SHP77 (cell line): ENCODE data around the gene SMO.
A peak's percentile ranks its signal among the peaks of the same experiment; 100 is the strongest.

Source experiments
- DNase-seq, 2 experiments: peaks; one replicate each; lab custom pipeline; 2025; lab: John Stamatoyannopoulos, UW

SMO gene

GRCh38 chr7:129188372-129188891 is at the start of gene SMO:
TSS of gene SMO (plus strand) at chr7:129188633. CDS start at chr7:129189152, 519 bp downstream.
- DNase-seq, result no peak

GRCh38 chr7:129143724-129144094 is 44.7 kb upstream of the SMO start:
- DNase-seq, result no peak

- DNase-seq, result peak; percentile 73 to 86
Measured at GRCh38 chr7:129144095-129144833, 44.2 kb upstream of the SMO start, which contains the start of gene TSPAN33. TSS of gene TSPAN33 (plus strand) at chr7:129144707. CDS start at chr7:129144981, 274 bp downstream.

GRCh38 chr7:129144834-129145668 is 43.4 kb upstream of the SMO start:
- no peak for DNase-seq

DNA sequence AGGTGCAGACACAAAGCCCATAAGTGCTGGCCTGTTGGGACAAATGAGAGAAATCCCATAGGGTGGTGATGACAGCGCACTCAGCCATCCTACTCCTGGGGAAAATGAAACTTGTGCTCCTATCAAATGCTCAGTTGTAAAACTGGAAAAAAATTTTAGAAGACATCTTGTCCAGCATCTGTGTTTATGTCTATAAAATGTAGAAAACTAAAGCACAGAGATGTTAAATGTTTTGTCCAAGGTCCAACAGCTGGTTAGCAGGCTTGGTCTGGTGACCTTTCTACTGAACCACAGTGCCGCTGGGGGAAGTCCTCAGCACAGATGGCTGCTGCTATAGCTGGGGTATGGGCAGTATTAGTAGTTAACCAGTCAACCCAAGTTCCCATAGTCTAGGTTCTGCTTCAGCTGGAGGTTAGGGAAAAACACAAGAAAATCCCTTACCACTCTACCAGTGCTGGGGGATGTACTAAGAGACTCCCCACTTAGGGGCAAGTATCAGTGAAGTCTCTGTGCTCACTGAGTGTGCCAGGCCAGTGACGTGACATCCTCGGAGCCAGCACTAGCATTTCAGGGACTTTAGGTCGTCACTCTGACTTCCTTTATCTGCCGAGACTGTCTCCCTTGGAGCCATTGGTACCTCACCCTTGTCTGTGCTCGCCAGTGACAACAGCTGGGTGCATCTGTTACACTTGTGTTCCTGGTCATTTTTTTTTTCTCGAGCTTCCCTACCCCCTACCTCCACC is 42.0 kb upstream of the SMO start:
- no peak for DNase-seq

DNA sequence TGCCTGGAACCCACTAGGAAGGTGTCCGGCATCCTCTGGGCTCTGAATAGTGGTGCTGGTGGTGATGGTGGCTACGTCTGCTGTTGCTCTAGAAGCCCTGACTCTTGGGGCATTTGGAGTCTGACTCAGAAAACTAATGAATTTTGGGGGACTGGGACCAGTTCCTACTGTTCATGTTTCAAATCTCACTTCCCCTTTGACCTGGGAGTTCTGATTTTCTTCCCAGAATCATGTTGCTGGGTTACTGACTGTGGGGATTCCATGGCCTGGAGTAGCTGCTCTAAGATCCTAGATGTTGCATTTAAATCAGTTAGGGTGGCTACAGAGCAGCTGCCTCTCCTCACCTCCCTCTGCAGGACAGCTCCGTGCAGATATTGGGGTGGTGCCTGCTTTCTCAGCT is 40.7 kb upstream of the SMO start:
- DNase-seq, result no peak

DNA sequence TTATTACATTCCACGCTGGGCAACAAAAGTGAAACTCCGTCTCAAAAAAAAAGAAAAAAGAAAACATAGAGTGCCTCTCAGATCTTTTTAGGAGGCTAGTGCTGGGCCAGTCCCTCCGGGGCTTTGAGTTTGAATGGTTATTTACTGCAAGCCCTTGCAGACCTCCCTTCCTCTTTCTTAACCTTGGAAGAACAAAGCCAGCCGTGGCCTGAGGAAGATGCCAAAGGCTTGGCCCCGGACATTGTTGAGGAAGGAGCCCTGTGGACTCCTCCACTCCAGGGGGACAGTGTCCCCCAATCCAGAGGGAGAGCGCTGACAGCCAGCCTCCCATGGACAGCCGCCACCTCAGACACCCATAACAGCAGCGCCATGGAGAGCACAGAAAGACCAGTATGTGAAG is 38.9 kb upstream of the SMO start:
- no peak for DNase-seq

DNA sequence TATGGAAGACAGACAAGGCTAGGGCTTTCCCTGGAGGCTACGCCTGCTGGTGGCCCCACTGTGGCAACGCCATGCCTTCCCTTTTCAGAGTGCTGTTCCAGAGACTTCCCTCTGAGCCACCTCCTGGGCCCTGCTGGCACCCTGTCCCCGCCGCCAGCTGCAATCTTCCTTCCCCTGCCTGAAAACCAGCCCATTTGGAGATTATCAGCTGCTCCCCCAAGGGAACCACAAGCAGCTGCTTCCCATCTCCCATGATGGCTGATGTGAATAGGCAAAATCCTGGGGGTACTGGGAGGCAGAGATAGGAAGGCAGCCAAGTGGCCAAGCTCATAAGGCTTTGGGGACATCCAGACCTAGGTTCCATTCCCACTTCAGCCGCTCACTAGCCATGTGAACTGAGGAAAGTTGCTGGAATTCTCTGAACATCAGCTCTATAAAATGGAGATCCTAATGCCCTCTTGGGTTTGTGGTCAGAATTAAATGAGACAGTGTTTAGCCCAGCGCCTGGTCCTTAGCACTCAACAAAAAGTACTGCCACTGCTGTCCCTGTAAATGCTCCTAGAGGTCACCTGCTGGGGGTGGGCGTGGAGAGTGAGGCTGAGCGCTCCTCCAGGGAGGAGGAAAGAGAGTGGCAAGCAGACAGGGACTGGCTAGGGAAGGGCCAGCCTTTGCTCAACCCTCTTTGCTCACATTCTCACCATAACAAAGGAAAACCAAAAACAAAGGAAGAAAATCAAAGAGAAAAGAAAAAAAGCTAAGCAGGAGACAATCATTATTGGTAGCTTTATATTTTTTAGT is 38.0 kb upstream of the SMO start:
- DNase-seq, result no peak

DNA sequence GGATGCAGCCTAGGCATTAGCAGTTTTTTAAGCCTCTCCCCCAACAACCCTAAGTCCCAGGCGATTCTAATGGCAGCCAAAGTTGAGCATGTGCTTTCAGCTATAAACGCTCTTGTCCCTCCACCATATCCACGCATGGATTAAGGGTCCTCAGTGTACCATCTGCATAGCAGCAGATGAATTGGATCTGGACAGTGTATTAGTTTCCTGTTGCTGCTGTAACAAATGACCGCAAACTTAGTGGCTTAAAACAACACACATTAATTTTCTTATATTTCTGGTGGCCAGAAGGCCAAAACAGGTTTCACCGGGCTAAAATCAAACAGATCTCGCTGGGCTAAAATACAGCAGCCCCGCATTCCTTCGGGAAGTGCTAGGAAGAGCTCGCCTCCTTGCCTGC is 30.8 kb upstream of the SMO start:
- DNase-seq, result no peak

DNA sequence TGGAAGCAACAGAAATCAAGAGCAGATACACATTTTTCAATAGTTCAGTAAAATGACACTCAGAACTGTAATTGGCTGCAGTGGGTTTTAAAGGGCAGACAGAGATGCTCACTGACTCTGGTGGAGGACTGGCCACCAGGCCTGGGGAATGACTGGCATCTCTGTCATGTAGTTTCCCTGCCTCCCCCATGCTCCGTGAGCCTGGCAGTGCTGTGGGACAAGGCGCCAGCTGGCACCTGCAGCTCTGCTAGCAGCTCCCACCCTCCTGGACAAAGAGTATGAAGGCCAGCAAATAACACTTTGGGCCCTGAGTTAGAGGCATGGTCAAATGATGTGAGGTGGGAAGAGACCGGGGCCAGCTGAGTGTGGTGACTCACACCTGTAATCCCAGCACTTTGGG is 28.9 kb upstream of the SMO start:
- DNase-seq, result no peak

GRCh38 chr7:129160161-129160905 is 28.1 kb upstream of the SMO start:
- DNase-seq, result peak; percentile 45 to 55

DNA sequence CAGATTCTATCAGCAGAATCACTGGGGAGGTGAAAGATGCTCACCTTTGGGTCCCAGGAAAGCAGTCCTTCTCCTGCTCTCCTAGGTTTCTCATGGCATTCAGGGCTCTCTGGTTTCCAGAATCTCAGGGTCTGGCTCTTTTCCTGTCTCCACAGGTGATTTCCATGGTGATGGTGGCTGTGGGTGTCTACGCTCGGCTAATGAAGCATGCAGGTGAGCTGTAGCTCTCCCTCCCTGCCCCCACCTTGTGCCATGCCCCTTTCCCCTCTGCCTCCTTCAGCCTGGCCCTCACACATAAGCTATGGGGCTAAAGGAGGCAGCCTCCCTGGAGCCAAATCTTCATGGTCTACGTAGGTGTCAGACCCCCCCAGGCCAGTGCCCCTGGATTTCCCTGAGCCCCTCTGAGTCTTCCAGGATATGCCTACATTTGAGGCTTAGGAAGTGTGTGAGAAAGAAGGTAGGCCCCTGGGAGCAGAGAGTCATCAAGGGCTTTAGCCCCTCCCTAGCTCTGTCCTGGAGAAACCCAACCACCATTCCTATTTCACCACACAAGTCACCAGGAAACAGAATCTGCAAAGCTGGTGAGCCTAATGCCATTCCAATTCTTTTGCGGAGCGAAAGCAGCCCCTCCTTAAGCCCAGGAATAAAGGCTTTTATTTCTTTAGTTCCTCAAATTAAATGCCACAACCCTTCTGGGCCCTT is 26.8 kb upstream of the SMO start:
- no peak for DNase-seq

DNA sequence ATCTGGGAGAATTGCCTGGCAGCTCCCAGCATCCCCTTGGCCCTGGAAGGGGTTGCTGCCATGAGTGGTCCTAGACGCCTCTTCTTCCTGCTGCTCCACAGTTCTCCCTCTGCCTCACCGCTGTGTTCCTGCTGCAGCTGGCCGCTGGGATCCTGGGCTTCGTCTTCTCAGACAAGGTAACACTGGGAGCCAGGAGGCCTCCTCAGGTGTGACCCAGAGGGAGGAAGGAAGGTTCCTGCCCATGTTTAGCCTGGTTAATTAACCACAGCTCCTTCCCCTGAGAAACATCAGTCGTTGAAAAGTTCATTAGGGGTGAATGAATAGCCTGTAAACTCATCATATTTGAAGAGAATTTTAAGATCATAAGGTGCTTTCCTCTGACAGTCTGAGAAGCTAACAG is 25.7 kb upstream of the SMO start:
- no peak for DNase-seq

GRCh38 chr7:129163875-129164544 is 24.4 kb upstream of the SMO start:
- DNase-seq, result peak in 1 of 2 experiments; percentile 10

DNA sequence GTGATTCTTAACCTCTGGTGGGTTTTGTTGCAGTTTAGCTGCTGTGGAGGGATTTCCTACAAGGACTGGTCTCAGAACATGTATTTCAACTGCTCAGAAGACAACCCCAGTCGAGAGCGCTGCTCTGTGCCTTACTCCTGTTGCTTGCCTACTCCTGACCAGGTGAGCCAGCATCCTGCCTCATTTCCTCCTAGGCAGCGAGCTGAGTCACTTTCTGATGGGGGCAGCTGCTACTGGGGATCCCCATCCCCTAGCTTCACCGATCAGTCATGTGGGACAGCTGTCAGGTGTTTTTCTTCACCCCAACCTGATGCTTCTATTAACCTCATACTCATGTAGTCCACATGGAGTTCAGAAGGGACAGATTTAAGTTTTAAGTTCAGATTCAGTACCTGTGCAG is 21.7 kb upstream of the SMO start:
- DNase-seq, result no peak

- no peak for DNase-seq
Measured at GRCh38 chr7:129167817-129168216, 20.6 kb upstream of the SMO start.

DNA sequence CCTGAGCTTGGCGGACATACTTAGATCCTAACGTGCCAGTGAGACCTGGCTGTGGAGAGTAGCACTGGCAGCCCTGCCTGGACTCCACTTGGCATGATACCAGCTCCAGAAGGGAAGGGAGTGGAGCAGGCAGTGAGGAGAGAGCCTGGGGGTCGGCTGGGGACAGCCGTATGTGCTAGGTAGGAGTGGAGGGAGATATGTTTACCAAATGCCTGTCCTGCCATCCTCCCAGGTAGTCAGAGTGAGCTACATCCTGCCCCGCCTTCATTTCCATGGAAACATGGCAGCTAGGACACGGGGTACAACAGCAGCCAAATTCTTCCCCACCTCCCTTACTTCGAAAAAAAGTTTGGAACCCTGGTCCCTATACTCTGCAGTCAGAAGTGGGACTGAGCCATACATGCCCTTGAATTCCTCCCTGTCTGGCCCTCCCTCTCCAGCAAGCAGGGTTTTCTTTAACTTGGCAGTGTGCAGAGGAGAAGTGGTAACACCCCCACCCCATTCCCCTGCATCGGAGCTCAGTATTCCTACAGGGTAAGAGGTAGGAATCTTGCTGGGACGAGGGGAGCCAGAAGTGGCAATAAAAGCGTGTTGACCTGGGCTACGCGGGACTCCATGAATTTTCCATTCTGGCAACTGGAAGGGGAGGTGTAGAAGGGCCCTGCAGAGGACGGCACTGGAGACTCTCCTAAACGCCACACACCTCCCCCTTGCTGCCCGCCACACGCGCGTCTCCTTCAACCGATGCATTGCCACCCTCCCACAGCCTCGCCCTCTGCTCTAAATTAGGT is 20.0 kb upstream of the SMO start:
- no peak for DNase-seq

DNA sequence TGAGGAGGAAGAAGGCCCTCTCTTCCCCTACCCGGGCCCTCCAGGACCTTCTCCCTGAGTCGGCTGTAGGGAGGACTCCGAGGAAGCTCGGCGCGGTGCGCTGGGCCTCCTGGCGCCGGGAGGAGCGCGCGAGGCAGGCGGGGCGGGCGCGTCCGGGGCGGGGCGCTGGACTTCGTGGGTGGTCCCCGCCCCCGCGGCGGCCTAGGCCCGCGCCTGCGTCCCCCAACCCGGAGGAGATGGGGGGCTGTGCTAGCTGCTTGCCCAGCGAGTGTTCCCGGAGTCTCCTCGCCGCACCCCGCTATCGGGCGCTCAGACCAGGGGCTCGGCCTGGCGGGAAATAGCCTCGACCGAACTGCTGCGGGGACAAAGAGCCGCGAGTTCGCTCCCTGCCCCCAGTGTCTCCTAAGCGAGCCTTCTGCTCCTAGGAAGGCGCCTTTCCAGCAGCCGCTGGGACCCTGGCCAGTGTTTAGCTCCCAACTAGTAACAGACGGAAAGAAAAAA is 19.2 kb upstream of the SMO start:
- DNase-seq, result no peak
